OCI-LY7 (cell line): Measurements from ENCODE around the gene A2M. TPM values are rescaled to one million over a fixed set of nuclear protein-coding genes. Genes with fewer than 3 reads are reported as not detected.

Experiments used
- BruUV-seq: library from RNA; stranded (reverse); fragments of 400-500 nt; replicated peaks from 2 replicates; lab custom pipeline; 2021; lab: Mats Ljungman, UMichigan
- CTCF ChIA-PET: fragments of 300-600 bp; sonication (Branson Sonifier 250); formaldehyde crosslinking; loops from one replicate; lab custom pipeline; 2022; ENCODE audit warnings: antibody characterized with exemption; ENCODE audit not compliant: unreplicated experiment; lab: Charles Lee
- POLR2A ChIA-PET: fragments of 300-600 bp; sonication (Branson Sonifier 250); formaldehyde crosslinking; loops from one replicate; lab custom pipeline; 2022; ENCODE audit warnings: antibody characterized with exemption; lab: Charles Lee
- DNase-seq: peaks from one replicate; pipeline ENCODE4 v3.0.0-alpha.2; 2015; ENCODE audit warnings: low spot score
- H2AFZ ChIP-seq: fragments of 200-600 bp; sonication (generic), shearing (Covaris generic); 2 replicates; pipeline ENCODE4 v1.6.1; 2014; ENCODE audit warnings: mild to moderate bottlenecking, antibody characterized with exemption, low read length, moderate library complexity
- H3K27ac ChIP-seq: fragments of 200-600 bp; sonication (generic); 2 replicates; pipeline ENCODE4 v1.5.1; 2014; ENCODE audit warnings: mixed run types, low read depth, mild to moderate bottlenecking, moderate library complexity, low read length, inconsistent platforms; ENCODE audit not compliant: poor library complexity, severe bottlenecking
- H3K36me3 ChIP-seq: fragments of 200-600 bp; sonication (generic); 2 replicates; pipeline ENCODE4 v1.6.1; 2014; ENCODE audit warnings: mild to moderate bottlenecking, antibody characterized with exemption, low read length, moderate library complexity, mixed read lengths; ENCODE audit not compliant: insufficient read depth
- H3K4me1 ChIP-seq: fragments of 200-600 bp; sonication (generic); 2 replicates; pipeline ENCODE4 v1.5.1; 2014; ENCODE audit warnings: mild to moderate bottlenecking, low read length; ENCODE audit not compliant: insufficient read depth, poor library complexity, severe bottlenecking
- H3K4me2 ChIP-seq: fragments of 200-600 bp; sonication (generic); 2 replicates; pipeline ENCODE4 v1.6.1; 2014; ENCODE audit warnings: mild to moderate bottlenecking, low read length
- H3K4me3 ChIP-seq: fragments of 200-600 bp; sonication (generic); 2 replicates; pipeline ENCODE4 v1.5.1; 2014; ENCODE audit warnings: mild to moderate bottlenecking, low read depth, low read length; ENCODE audit not compliant: poor library complexity, severe bottlenecking
- H3K79me2 ChIP-seq: fragments of 200-600 bp; sonication (generic); 2 replicates; pipeline ENCODE4 v1.6.1; 2016; ENCODE audit warnings: low read depth, mild to moderate bottlenecking, low read length, moderate library complexity, mixed read lengths; ENCODE audit not compliant: insufficient read depth
- H3K9me2 ChIP-seq: fragments of 200-600 bp; sonication (generic); 2 replicates; pipeline ENCODE4 v1.6.1; 2016; ENCODE audit warnings: mild to moderate bottlenecking, low read length, mixed read lengths; ENCODE audit not compliant: insufficient read depth
- H3K9me3 ChIP-seq: fragments of 200-600 bp; sonication (generic); 2 replicates; pipeline ENCODE4 v1.6.1; 2014; ENCODE audit warnings: mild to moderate bottlenecking, mixed run types, low read length, mixed read lengths
- H4K20me1 ChIP-seq: fragments of 200-600 bp; sonication (generic); 2 replicates; pipeline ENCODE4 v1.6.1; 2014; ENCODE audit warnings: mild to moderate bottlenecking, antibody characterized with exemption, low read length, moderate library complexity, mixed read lengths; ENCODE audit not compliant: insufficient read depth
- CTCF ChIP-seq: fragments of 200-600 bp; sonication (generic); conservative IDR thresholded peaks from 2 replicates; pipeline ENCODE4 v1.5.1; 2014; ENCODE audit warnings: mild to moderate bottlenecking, antibody characterized with exemption, low read length, moderate library complexity, mixed read lengths
- EZH2phosphoT487 ChIP-seq: fragments of 200-600 bp; sonication (generic); IDR thresholded peaks from 2 replicates; pipeline ENCODE4 v1.6.1; 2018; ENCODE audit warnings: low read depth, borderline replicate concordance, mild to moderate bottlenecking, mixed run types, antibody characterized with exemption, low read length, moderate library complexity, mixed read lengths
- intact Hi-C: fragments of 100-400 bp; cut with micrococcal nuclease; formaldehyde crosslinking; loops from one replicate; pipeline ENCODE4 v1.10.0; 2022; ENCODE audit not compliant: unreplicated experiment
- total RNA-seq, 2 experiments: library from RNA; depleted of rRNA in 1 of 2; stranded (reverse); fragments of >200 nt in 1 of 2; shearing (Covaris generic) in 1 of 2; gene quantifications; 2 replicates each; pipeline ENCODE4 v1.2.3, GENCODE V29; 2014 to 2022

Gene A2M
- total RNA-seq, 2 experiments from 2014 or later: not detected

GRCh38 chr12:9083793-9084192 lies 31.9 kb downstream of the A2M start:
- no peaks in the 10 kb centered on the region; the same call in 1 of the 2 replicates for H4K20me1 ChIP-seq
- H3K27ac ChIP-seq: no peak overlapping the region
- H2AFZ ChIP-seq: no peak overlapping the region
- H3K9me2 ChIP-seq: no peaks in the 10 kb centered on the region
- BruUV-seq: no TSS peak
- CTCF ChIA-PET: no interaction called here
- H3K4me2 ChIP-seq: no peak overlapping the region
- H3K79me2 ChIP-seq: no peaks in the 10 kb centered on the region
- H3K9me3 ChIP-seq: 0 out of 2 replicates have a peak, but pooled peaks cover 7% of the 10 kb centered on the region
- no peak for DNase-seq
- TF ChIP-seq CTCF: no peak
- TF ChIP-seq EZH2phosphoT487: no peak
- H3K4me1 ChIP-seq: no peaks in the 10 kb centered on the region
- no peaks in the 10 kb centered on the region for H3K36me3 ChIP-seq
- H3K4me3 ChIP-seq: no peak overlapping the region
- intact Hi-C loops: no loop called here
- POLR2A ChIA-PET: interaction anchor here (0.6 to 0.9 kb wide), 4 partner anchors 13 to 575 kb away, joined by 3 read pairs; no protein-coding TSS in a partner anchor

- no peaks in the 10 kb centered on the region for H3K36me3 ChIP-seq
- ChIA-PET POLR2A (interaction anchor here (0.9 kb wide), 1 partner anchor 133 kb away, joined by 3 read pairs; no protein-coding TSS in a partner anchor), CTCF (no interaction called here)
- H3K4me3 ChIP-seq: no peak overlapping the region
- H3K4me1 ChIP-seq: no peaks in the 10 kb centered on the region
- H3K79me2 ChIP-seq: no peaks in the 10 kb centered on the region
- no TSS peak for BruUV-seq
- 0 out of 2 replicates have a peak, but pooled peaks cover 7% of the 10 kb centered on the region for H3K9me3 ChIP-seq
- DNase-seq: no peak
- H3K4me2 ChIP-seq: no peak overlapping the region
- intact Hi-C loops: no loop called here
- H4K20me1 ChIP-seq: no peaks in the 10 kb centered on the region
- TF ChIP-seq CTCF (no peak), EZH2phosphoT487 (no peak)
- no peak overlapping the region for H2AFZ ChIP-seq
- H3K27ac ChIP-seq: no peak overlapping the region
- no peaks in the 10 kb centered on the region for H3K9me2 ChIP-seq
These were observed 33.9 kb downstream of the A2M start for GRCh38 chr12:9081667-9082427.
